ENCODE data around the gene BRAP.
"Not testable (repeated sequence)": the region's sequence is repeated elsewhere in the genome, so short reads cannot be mapped to it uniquely, and the experiment has no call there.

Gene BRAP

DNA sequence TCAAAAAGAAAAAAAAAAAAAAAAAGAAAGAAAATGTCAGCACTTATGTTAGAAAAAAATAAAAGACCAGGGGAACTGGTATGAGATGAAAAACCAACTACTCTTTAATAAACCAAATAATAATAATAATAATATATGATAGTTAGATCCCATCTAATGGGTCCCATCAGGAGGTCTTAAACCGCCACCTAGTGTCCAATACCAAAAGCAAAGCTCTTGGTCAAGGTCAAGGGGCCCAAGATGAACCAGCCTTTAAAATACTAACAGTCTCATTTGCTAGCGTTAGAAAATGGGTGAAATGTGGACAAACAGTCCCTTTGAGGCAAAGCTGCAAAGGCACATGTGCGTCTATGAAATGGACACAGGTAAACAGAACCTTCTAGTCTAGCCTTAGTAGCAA is 12.3 kb downstream of the BRAP start:
- DNase-seq (ENCODE audit: low read depth in 3 of 3, low spot score in 1 of 3): no peak

DNA sequence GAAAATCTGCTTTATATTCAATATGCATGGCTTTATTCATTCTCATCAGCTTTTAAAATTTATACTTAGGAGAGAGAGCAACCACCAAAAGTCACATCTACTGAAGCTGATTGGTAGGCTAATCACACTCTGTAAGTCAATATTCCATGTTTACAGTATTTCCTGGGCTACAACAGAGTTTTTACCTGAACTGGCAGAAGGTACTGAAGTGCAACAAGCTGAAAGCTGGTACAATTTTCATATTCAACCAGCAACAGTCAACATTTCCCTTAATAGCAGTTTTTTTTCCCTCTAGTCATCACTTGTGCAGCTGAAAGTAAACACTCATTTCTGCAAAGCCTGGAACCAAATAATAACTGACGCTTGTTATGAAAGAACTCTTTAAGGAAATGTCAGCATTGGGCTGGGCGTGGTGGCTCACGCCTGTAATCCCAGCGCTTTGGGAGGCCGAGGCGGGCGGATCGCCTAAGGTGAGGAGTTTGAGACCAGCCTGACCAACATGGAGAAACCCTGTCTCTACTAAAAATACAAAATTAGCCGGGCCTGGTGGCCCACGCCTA is 12.9 kb downstream of the BRAP start:
- DNase-seq (ENCODE audit: low read depth in 3 of 3, low spot score in 1 of 3): no peak

DNA sequence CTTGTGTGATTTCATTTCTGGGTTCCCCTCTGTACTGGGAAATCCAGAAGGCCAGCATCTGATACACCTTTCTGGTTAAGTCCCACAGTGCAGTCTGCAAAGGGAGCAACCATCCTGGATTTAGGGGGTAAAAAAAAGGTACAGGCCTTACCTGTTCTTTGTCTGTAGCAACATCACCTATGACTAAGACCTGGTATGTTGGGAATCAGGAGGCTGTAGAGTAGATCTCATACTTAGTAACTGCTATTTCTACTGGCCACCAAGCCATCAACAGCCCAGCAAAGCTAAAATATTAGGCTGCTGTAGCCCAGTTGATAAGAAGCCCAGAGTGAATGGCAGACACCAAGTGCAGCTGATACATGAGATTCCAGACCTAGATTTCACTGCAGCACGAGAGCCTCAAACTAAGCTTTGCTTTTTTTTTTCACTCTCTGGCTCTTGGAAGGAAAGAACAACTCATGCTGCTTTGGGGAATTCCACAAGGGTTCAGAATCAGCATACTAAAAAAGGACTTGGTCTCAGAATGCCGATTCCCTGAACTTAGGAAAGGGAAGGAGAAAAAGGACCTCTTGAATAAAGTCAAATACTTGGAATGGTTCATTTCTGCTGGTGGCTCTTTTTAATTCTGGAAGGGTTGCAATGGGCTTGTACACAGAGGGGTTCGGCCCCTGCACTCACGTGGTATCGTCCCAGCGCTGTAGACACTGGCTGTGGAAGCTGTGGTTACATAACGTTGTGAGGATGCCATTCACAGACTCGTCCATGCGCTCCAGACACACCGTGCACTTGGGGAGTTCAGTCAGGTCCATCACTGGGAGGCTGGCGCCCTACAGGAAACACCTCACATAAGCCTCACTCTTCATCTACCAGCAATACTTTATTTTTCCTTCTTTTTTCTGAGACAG is 20.5 kb downstream of the BRAP start:
- DNase-seq (ENCODE audit: low read depth in 3 of 3, low spot score in 1 of 3): no peak

DNA sequence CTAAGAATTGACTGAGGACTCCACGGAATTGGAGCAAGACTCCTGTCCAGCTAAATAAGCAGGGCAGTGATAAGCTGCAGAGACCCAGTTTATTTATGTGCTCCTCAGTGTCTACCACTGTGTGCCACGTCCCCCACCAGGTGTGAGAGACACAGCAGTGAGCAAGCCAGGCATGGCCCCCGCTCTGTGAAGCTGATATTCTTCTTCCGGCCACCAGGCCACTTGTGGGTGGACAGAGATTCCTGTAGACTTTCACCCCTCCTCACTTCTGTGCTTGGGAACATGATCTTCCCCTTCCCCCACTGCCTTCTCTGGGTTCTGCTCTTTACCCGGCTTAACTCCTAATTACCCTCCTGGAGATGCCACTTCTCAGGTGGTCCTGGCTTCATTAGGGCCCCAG is 21.3 kb downstream of the BRAP start:
- no peak for DNase-seq (ENCODE audit: low read depth in 3 of 3, low spot score in 1 of 3)

DNA sequence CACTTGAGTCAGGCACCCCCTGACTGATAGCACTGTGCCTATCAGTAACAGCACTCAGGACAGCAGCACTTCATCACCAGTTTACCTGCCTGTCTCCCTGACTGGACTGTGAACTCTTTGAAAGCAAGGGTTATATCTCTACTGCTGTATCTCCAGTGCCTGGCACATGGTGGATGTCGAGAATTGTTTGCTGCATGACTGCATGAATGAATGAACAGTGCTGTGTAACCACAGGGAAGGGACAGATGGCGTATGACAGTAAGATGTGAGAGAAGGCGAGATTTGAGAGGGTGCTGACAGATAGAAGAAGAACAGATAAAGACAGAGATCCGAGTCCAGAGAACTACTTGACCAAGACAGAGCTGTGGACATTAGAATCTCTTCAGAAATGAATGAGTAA is 29.7 kb downstream of the BRAP start:
- DNase-seq (ENCODE audit: low read depth in 3 of 3, low spot score in 1 of 3): no peak

DNA sequence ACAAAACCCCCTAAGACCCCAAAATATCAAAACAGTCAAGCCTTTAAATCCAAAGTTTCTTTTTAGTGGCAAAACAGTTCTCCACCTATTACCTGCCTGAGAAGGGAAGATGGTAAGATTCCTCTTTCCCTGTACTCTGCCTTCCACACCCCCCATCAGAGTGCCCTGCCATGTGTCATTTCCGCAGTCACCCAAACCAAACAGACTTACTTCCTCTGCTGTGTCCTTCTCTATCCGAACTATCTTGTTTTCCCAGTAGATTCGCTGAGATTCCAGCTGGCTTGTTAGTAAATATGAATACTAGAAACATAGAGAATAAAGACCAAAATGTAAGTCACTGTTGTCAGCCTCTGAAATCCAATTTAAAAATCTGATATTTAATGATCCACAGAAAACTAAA is 30.4 kb downstream of the BRAP start:
- no peak for DNase-seq (ENCODE audit: low read depth in 3 of 3, low spot score in 1 of 3)

DNA sequence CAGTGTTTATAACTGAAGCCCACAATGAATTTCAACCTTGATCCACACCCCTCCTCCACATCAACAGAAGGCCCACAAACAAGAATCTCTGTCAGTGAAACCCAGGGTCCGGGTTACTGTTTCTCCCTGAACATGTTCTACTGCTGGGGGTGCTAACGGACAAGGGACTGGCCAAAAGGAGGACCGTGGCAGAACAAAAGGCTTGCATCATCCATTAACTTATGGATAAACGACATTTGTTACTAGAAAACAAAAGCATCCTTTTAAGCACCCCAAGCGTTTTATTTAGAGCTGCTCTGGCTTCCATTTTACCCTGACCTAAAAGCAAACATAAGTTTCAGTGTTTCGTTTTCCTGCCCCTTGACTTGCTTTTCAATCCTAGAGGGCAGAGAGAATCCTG is 32.2 kb downstream of the BRAP start:
- DNase-seq (ENCODE audit: low read depth in 3 of 3, low spot score in 1 of 3): no peak

DNA sequence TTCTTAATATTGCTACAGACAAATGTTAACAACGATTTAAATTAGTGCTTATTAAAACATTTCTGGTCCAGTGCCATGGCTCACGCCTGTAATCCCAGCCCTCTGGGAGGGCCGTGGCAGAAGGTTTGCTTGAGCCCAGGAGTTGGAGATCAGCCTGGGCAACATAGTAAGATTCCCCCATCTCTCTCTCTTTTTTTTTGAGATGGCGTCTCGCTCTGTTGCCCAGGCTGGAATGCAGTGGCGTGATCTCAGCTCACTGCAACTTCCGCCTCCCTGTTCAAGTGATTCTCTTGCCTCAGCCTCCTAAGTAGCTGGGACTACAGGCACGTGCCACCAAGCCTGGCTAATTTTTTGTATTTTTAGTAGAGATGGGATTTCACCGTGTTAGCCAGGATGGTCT is 33.2 kb downstream of the BRAP start:
- DNase-seq (ENCODE audit: low read depth in 3 of 3, low spot score in 1 of 3): not testable (repeated sequence)

DNA sequence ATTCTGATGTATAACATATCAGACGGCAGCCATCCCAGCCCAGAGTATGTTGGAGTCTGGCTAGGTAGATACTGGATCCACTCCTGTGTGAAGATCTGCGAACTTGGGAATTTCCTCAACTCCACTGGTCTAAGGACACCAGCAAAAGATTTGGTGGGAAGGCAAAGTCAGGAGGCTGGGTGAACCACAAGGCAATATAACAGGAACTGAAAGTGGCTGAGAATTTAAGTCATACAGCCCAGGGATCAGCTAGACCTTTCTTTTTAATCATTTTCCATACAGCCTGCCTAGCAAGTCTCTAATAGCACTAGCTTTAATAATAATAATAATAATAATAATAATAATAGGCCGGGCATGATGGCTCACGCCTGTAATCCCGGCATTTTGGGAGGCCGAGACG is 34.8 kb downstream of the BRAP start:
- DNase-seq (ENCODE audit: low read depth in 3 of 3, low spot score in 1 of 3): no peak

DNA sequence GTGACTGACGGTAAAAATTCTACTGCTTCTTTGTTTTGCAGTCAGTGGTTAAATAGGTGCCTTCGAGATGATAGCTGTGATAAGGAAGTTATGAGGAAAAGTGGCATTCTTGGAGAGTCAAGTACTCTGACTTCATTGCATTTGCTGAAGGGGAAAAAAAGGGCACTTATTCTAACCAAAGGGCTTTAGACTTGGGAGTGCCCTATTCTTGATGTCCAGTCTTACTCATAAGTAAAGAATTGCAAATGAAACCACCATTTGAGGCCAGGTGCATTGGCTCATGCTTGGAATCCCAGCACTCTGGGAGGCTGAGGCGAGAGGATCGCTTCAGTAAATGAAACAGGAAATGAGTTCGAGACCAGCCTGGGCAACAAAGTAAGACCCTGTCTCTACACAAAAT is 40.3 kb downstream of the BRAP start:
- no peak for DNase-seq (ENCODE audit: low read depth in 3 of 3, low spot score in 1 of 3)

DNA sequence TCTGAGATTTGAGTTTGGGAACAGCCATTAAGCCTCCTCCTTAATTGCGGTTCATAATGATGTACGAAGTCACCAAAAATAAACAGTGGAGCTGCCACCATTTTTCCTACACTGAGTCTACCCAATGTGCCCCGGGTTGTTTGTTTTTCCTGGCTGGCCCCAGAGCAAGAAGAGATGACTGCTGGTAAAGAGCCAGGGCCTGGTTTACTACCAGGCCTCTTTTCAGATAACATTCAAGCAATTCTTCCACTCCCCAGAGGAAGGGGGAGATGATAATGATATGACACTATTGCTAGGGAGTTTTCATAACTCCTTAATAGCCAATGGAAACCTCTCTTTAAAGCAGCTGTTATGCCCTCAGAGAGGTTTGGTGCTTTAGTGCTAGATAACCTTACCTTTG is 42.3 kb downstream of the BRAP start:
- DNase-seq (ENCODE audit: low read depth in 3 of 3, low spot score in 1 of 3): no peak

DNA sequence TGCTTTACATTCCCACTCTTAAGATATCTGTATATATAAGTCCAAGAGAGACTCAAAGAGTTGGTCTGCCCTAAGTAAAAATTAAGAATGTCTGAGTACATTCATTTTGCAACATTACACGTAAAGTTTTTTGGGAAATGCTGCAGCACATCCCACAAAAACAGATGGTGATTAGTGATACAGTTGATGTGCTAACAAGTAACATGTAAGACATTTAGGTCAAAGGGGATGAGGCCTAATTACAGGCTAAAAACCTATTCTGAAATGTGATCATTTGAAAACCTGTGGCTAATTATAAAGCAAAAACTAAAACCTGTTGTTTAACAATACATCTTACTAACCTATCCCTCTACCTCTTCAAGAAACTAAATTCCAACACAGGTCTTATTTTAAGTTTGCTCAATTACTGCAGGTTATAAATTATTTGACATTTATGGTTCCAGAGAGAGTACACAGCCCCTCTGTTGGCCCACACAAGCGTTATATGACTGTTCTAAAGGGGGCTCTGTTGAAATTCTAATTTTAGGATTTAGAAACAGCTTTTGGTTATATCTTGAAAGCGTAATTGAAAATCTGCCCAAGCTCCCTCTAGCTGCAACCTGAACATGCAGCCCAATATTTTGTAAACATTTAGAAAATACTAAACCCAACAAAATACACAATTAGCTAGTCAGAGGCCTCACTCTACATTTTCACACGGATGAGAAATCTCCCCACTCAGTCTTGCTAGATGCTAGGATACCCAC is 42.9 kb downstream of the BRAP start:
- DNase-seq (ENCODE audit: low read depth in 3 of 3, low spot score in 1 of 3): no peak

DNA sequence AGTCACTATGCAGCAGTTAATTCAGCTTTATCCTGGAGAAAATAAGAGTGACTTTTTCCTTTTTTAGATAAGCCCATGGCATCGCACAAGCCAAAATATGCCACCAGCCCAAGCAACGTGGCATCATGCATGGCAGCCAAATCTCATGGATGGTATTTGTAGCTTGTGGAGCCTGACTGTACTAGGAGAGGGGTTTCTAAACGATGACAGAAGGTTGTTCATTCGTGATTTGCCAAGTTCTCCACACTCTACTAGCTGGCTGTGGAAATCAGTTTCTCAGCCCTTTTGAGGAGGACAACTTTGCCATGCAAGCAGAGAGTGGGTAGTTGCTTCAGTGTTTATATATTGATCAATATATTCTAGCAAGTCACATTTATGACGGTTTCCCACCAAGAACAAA is 45.2 kb downstream of the BRAP start:
- no peak for DNase-seq (ENCODE audit: low read depth in 3 of 3, low spot score in 1 of 3)

DNA sequence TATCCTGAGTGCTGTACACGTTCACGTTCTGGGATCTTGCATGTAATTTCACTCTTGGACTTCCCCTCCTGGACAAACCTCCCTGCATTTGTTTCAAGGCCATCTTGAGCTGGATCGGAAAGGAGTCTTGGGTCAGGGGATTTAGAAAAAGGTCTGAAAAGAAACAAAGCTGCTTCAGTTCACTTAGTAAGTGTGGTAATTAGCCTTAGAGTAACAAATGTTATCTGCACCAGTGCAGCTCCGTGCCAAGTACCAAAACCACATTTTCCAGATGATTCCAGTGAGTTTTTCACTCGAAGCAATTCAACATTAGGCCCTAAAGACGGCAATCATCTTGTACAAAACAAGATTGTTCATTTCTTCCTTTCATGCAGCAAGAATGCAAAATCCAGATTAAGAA is 47.2 kb downstream of the BRAP start:
- no peak for DNase-seq (ENCODE audit: low read depth in 3 of 3, low spot score in 1 of 3)

DNA sequence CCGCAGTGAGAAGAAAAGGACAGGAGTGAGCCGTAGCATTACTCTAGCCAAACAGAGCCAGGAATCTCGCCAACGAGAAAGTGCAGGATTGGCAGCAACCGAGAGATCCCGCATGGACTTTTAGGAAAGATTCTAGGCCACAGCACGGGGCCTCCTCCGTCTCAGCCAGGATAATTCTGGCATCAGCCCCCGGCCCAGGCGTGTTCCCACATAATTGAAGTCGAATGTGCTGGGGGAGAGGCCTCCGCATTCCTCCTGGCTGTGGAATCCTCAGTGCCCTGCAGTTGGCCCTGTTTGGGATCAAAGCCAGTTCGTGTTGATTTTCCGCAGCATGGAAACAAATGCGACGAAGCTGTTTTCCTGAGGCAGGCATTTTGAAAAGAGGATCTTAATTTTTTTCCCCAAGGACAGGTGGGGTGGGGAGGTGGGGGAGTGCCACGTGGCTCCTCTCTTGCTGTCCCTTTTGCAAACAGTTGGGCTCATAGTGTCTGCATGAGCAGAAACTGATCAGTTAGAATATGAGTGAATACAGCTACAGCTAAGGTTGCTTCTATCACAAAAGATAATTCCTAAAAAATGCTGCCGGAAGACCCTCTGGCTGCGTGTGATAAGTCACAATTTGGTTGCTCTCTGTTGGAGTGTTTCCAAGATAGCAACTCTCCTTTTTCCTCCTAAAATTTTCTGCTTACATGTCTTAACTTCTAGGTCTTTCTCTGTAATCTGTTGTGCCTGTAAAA is 49.4 kb downstream of the BRAP start:
- no peak for DNase-seq (ENCODE audit: low read depth in 3 of 3, low spot score in 1 of 3)

DNA sequence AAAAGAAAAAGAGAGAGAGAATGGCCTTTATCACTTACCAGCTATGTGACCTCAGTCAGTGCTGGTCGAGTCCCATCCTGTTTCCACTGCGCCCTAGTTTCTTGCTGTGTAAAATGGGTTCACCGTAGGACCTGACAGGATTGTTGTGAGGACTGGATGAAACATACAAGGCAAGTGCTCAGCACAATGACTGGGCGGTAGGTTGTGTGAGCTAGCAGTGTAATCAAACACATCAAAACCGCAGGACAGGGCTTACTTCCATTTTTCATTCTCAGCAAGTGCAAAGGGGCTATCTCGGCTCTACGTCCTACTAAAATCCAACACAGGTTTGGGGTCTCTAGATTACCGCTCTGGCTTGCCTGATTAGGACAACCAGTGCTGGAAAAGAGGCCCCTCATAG is 50.2 kb downstream of the BRAP start:
- no peak for DNase-seq (ENCODE audit: low read depth in 3 of 3, low spot score in 1 of 3)

DNA sequence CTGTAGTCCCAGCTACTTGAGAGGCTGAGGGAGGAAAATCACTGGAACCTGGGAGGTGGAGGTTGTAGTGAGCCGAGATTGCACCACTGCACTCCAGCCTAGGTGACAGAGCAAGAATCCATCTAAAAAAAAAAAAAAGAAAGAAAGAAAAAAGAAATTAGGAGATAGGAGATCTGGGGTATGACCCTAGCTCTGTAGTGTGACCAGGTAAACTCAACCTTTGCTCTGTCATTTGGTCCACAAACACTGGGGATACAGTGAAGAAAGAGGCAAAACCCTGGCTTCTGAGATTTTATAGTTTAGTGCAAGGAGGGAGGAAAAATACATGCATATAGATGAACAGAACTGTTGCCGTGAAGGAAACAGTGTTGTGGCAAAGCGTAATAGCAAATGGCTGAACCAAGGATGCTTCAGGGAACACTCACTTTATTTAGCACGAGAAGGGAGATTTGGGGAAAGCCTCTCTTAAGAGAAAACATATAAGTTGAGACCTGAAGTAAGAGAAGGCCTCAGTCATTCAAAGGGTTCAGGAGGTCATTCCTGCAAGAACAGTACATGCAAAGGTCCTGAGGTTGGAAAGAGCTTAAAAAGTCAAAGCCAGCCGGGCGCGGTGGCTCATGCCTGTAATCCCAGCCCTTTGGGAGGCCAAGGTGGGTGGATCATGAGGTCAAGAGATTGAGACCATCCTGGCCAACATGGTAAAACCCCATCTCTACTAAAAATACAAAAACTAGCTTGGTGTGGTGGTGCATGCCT is 57.1 kb downstream of the BRAP start:
- no peak for DNase-seq (ENCODE audit: low read depth in 3 of 3, low spot score in 1 of 3)

DNA sequence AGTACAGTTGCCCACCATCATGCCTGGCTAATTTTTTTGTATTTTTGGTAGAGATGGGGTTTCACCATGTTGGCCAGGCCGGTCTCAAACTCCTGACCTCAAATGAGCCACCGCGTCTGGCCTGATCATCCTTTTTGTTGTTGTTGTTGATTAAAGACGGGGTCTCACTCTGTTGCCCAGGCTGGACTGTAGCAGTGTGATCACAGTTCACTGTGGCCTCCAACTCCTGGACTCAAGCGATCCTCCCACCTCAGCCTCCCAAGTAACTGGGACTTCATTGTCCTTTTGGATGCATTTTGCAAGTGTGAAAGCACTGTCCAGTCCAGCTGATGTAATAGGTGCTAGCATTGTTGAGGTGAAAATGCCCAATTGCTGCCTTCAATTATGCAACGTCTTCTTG is 59.5 kb downstream of the BRAP start:
- DNase-seq (ENCODE audit: low read depth in 3 of 3, low spot score in 1 of 3): no peak

DNA sequence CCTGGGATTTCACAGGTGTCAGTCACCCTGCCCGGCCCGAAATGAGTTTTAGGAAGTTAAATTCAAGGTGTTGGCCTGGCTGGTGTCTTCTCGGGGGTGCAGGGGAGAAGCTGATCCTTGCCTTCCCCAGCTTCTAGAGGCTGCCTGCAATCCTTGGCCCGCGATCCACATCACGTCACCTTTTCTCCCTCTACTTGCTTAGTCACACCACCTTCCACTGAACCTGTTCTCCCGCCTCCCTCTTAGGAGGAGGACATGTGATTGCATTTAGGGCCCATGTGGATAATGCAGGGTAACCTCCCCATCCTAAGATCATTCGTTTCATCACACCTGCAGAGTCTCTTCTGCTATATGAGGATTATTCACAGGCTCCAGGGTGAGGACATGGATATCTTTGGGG is 61.2 kb downstream of the BRAP start:
- no peak for DNase-seq (ENCODE audit: low read depth in 3 of 3, low spot score in 1 of 3)

DNA sequence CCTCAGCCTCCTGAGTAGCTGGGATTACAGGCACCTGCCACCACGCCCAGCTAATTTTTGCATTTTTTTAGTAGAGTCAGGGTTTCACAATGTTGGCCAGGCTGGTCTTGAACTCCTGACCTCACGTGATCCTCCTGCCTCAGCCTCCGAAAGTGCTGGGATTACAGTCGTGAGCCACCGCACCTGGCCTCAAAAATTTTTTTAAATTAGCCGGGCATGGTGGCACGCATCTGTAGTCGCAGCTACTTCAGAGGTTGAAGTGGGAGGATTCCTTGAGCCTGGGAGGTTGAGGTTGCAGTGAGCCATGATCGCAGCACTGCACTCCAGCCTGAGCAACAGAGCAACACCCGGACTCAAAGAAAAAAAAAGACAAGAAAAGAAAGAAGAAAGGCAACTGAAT is 67.9 kb downstream of the BRAP start:
- DNase-seq (ENCODE audit: low read depth in 3 of 3, low spot score in 1 of 3): not testable (repeated sequence)

DNA sequence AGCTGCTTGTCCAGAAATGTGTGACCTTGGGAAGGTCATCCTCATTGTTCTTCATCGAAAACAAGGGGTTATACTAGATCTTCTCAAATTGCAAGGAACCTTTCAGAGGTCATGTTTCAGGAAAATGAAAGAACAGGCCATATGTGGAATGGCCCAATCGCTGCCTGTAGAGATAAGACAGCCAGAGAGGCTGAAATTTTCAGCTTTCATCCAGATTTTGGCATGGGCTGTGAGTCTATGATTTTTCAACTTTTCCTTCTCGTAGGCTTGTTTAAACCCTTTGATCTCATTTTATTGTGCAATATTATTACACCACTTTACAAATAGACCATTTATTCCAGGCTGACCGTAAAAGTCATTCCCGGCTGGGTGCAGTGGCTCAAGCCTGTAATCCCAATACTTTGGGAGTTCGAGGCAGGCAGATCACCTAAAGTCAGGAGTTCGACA is 69.6 kb downstream of the BRAP start:
- DNase-seq (ENCODE audit: low read depth in 3 of 3, low spot score in 1 of 3): no peak
